GM19463 (cell line): ENCODE data around the gene MAN2A1.

Experiments used
- ATAC-seq: cut with Tn5 transposase; IDR thresholded peaks from one replicate; pipeline ENCODE4 v1.9.1; 2021; ENCODE audit warnings: mild to moderate bottlenecking, moderate library complexity; ENCODE audit not compliant: unreplicated experiment

MAN2A1 gene

DNA sequence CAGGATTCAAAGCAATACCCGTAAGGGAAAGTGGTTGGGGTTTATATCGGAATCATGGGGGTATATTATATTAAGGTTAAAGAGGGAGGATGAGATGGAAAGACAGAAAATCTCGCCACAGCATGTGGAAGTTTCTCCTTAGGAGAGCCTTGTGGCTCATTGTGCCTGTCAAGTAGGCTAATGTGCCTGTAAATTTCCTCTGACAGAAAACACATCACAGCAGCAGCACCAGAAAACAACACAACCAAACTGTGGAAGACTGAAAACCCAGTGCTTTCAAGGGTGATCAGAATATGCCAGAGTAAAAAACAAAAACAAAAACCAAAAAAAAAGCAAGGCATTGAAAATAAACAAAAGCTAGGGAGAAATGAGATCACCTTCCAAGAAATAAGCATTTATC, 11.3 kb upstream of the MAN2A1 start:
- no peak for ATAC-seq

DNA sequence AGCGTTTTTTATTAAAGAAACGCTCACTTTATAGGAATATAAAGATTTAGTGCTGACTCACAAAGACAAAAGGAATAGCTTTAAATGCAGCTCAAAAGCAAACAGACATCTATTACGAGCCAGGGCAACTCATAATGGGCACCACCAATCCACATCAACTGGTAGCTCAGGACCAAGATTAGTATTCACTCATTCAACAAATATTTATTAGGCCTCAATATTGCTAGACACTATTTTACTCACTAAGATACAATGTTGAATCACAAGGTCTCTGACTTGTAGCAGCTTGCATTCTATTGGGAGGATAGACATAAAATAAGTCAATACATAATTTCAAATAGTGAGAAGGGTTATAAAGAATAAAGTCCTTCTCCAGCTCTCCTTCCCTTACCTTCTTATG, 8.0 kb upstream of the MAN2A1 start:
- no peak for ATAC-seq

DNA sequence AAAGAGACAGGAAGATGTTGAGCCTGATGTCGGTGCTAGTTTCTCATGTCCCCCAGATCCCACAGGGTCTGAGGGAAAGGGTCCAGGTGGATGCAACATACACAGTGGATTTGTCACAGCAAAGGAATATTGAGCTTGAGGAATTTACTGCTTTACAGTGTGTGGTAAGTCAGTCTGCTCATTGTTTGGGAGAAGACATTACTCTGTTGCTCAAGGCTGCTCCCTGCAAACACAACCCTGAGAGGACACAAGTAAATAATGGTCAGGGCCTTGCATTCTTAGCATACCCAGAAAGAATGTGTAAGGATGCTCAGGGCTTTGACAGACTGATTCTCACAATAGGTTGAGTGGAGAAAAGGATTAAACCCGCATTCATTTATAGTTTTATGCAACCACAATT, 7.3 kb upstream of the MAN2A1 start:
- ATAC-seq, result no peak

DNA sequence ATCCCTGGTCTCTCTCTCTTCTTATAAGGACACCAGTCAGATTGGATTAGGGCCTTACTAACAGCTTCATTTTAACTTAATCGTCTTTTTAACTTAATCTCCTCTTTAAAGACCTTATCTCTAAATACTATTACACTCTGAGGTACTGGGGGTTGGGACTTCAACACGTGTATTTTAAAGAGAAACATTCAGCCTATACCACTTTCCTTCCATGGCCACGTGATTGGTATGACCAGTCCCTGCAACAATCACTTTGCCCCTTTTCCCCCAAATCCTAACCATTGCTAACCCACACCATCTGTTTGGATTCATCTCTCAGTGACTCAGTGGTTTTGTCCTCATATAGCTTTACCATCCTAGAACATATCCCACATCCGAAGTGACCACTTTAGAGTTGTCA, 3.8 kb upstream of the MAN2A1 start:
- no peak for ATAC-seq

DNA sequence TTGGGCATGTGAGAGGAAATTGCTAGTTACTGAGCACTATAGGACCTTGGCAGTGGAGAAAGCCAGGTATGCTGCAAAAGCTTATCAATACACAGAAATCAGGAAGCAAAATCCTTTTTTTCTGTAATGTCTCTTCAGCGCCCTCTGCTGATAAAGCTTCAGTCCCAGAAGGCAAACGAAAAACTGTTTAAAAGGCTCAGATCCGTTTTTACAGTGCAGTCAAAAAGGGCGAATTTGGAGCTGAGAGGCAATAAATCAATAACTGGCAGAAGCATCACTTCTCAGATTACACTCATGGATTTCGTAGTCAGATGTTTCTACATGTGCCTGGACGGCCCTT, 1.1 kb upstream of the MAN2A1 start:
- ATAC-seq, result no peak

DNA sequence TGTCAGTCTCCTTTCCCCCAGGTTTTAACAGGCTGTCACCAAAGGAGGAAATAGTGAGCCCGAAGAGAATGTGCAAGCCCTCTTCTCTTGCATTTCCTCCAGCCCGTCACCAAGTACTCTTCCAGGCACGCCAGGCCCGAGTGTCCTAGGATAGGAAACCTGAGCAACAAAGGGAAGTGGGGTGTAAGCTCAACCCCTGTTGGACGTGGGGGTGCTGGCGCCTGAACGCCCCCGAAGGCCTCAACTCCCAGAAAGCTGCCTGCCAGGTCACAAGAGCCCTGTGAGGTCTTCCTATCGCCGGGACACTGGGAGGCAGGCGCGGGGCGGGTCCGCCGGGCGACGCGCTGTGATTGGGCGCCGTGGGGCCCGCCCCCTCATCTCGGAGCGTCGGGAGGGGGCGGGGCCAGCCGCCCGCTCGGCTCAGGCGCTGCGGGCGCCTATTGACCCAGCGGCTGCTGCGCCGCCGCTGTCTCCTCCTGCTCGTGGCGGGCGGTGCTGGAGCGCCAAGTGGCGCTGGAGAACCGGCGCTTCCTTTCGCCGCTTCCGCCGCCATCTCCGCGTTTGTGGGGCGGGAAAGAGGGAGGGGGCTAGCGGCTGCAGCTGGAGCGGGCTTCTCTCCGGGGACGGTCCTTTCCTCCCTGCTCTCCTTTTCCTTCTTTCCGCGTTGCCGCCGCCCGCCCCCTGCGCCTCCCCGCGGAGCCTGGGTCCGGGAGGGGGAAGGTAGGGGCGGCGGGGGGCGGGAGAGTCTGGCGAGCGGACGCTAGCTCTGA, 572 bp upstream of the MAN2A1 start:
- peak; percentile 77 for ATAC-seq

DNA sequence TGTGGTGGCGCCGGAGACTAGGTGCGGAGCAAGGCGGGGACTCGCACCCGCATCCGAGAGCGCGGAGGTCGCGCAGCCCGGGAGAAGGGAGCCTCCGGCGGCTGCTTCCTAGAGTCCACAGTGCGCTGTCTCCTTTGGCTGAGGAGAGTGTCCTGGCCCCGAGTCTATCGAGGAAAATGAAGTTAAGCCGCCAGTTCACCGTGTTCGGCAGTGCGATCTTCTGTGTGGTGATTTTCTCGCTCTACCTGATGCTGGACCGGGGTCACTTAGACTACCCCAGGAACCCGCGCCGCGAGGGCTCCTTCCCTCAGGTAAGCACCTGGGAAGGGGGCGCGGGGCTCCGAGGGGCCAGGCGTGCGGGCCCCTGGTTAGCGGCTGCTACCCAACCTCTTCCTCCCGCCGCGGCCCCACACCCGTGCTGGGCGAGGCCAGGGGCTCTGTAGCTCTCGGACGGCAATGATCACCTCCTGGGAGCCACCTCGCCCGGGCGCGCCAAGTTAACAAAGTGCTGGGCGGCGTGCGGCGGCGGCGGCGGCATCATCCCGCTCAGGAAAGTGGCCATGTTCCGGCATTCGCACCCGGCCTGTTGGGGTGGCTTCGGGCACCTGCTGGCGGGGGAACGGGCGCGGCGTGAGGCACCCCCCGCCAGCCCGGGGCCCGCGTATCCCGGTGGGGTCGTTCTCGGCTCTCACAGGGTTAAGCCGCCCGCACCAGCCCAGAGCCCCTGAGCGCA, 681 bp downstream of the MAN2A1 start:
- peak; percentile 4 for ATAC-seq

DNA sequence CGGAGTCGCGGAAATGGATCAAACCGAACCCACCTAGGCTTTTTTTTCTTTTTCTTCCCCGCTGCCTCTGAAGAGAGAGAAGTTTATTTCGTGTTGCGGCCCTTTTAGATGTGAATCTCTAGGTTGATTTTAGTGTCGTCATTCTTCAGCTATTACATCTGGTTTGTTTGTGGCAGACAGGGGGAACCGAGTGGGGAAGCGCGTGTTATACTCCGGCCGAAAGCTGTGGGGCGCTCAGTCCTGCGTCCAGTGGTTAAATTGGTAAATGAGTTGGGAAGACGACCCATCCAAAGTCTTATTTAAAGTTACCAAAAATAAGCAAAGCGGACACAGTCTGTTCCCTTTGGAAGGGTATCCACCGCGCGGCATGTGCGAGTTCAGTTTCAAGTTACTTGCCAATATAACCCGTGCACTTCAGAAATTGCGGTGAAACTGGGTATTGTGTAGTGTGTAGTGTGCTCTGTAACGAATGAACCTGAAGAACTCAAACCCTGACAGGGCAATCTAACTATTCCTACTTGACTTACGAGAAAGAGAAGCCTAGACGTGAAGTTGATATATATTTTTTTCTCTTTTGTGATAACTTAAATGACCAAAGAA, 1.3 kb downstream of the MAN2A1 start:
- ATAC-seq, result no peak

DNA sequence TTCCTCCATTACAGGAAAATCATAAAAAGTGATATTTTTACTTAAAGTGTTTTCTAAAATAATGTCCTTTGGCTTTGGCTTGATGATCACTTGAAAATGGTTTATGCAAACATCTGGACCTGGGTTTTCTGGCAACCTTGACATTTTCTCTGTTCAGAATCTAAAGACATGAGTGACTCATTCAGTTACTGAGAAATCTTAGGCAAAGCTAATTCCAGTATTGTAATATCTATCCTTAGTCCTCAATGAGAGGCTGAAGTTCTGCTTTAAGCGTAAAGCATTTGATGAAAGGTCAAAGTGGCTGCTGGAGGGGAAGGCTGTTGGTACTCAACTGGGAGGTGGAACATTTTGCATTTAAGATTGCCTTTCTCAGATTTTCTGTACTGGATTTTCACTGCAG, 2.3 kb downstream of the MAN2A1 start:
- no peak for ATAC-seq

DNA sequence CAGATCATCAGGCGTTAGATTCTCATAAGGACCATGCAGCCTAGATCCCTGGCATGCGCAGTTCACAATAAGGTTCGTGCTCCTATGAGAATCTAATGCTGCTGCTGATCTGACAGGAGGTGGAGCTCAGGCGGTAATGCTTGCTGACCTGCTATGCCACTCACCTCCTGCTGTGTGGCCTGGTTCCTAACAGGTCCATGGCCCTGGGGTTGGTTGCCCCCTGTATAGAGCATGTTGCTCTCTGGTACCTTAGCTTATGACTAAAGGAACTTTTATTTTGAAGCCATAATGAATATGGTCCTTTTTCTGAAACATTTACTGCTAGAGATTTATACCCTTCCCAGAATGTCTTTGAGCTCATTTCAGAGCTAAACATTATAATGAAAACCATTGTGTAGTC, 3.1 kb downstream of the MAN2A1 start:
- no peak for ATAC-seq

DNA sequence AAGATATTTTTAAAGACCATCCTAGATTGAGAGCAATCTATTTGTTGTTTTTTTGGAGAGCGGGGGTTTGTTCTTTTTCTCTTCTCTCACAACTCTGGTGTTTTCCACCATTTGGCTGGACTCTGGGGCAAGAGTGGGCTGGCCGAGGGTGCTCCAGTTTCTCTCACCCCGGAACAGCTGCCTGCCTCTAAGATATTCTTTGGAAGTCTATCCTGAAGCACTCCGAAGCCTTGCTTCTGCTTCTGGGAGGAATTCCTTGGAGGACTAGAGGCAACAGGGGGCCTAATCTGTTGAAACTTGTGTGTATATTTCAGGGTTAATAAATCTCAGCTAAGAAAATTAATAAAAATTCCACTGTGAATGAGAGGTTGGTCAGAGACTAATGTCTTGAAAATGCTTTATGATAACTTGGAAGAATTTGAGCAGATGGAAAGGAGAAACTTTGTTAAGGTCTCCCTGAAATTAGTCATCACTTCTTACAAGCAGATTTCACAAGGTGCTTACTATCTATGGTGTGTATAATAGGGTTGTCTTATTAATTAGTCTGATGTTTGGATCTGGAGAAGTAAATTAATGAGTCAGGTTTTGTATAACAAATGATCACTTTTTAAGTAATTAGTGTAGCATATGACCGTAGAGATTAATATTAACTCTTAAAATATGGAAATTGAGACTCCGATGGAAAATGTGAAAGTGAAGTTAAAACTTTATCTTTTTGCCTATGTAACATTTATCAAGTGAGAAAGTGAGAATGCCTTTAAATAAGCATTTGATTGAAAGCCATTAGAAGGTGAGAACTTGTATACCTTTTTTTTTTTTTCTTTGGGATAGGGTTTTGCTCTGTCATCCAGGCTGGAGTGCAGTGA, 4.0 kb downstream of the MAN2A1 start:
- ATAC-seq, result no peak

DNA sequence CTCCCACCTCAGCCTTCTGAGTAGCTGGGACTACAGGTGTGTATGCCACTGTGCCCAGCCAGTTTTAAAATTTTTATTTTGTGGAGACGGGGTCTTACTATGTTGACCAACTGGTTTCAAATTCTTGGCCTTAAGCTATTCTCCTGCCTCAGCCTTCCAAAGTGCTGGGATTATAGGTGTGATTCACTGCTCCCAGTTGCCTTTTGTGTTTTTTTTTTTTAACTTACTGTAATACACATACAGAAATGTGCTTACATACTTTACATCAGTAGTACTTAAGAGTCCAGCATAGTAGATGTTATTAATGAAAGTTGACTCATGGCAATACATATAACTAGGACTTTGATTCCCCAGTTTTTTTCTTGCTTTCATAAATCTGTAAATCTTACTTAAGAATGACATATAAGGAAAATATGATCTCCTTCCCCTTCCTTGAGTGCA, 4.7 kb downstream of the MAN2A1 start:
- ATAC-seq, result no peak

DNA sequence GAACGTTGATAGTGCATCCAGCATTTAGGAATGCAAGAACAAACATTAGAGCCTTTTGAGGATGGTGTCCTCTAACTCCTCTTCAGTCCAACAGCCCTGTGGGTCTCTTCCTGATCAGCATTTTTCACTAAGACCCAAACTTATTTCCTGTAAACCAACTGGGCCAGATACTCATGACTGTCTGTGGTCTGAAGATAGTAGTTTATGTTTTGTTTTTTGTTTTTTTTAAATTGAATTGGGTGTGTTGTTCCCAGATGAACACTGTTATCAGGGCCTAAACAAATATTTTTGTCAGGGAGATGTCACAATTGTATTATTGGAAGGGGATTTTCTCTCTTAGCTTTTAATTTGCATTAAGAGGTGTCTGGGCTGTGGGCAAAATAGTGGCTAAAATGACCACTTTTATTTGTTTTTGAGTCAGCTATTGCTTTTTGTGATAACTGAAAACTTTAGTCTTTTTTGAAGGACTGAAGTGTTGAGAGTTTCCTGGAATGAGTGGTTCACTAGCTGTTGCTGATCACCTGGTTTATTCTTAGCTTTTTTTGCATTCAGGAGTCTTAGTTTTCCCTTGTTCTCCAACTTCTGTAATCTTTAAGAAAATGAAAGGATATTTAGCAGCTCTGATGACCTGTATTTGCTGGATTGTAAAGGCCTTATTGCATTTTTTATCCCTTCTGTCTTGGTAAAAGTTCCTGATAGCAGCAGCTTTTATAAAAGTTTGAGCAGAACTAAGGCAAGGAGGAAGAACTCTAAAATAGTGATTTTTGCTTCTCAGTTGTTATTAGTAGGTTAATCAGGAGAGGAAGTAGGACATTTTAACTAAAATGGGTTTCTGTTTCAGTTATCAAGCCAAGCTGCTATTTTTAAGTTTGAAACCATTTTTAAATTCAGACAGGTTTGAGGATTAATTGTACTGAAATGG, 5.5 kb downstream of the MAN2A1 start:
- ATAC-seq, result peak; percentile 49

DNA sequence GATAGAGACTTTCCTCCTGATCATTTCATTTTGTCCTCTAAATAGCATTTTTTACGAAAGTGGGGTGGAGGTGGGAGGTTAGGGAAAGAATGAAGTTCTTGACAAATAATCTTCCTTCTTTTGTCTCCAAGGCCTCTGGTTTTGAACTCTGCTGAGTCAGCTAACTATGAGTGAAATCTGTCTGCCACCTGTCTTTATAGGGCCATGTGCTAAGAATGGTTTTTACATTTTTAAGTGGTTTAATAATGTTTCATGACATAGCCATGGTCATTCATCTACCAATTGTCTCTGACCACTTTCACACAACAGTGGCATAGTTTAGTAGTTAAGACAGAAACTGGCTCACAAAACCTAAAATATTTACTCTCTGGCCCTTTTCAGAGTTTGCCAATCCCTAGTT, 7.6 kb downstream of the MAN2A1 start:
- no peak for ATAC-seq

DNA sequence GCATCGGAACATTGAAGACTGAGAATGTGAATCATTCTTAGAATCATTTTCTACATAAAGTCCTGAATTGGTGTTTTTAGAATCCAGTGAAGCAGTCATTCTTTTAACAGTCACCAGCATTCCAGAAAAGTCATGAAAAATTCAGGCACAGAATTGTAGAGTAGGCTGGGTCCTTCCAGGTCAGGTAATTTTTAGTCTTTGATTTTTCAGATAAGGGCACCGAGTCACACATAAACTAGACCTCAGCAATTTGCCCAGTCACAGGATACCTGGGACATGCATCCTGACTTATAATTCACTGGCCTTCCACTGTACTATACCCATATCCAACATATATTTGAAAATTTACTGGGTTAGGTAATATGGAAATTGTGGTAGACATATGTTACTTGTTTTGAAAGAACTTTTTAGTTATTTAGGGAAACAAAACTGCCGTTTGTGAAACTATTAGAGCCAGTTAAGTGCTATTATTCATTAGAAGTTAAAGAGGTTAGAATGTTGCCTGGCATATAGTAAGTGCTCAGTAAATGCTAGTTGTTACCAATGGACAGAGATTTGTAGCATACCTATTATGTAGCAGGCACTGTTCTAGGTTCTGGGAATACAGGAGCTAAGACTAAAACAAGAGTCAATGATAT, 10.9 kb downstream of the MAN2A1 start:
- no peak for ATAC-seq

DNA sequence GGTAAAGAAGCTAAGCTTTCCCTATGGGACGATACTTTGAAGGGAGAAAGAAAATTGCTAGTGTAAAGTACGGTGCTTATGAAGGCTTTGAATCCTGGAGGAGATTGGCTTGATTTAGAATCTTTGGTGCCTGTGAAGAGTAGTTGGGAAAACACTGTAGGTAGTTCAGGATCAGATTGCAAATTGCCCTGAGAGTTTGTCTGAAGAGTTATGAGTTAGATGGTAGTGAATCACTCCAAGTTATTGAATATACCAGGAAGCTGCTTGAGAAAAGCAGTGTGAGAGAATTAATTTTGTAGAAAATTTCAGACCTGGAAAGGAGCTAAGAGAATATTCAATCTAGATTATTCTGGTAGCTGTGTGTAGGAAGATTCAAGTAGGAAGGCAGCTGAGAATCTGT, 11.5 kb downstream of the MAN2A1 start:
- ATAC-seq, result no peak

DNA sequence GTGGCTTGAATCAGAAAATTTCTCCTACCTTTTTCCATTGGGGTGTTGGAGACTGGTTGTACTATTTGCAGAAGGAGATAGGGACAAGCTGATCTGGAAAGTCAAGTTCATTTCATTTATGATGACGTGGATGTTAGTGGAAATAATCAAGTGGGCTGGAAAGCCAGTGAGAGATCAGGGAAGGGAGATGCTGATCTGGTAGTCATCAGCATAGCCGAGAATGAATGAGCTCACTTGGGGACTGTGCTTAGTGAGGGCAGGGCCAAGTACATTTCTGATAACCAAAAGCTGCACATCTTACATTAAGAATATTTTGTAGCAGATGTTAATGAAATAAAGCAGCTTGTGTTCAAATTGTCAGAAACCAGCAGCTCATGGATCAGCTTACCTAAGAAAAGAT, 12.1 kb downstream of the MAN2A1 start:
- no peak for ATAC-seq

DNA sequence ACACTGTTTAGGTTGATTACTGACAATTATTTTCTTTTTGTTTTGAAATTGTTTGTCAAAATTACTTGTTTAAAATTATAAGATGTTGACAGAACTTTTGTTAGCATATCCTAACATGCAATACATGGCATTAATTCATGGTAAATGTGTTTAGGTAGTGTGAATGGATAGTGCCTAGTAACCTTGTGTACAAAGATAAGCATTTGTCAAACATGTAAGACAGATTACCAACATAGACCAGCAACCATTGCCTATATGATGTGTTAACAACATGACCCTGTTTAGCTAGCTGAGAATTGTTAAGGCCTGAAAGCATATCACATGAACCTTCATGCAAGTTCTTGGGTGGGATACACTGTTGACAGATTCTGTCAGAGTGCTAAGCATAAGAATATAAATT, 13.4 kb downstream of the MAN2A1 start:
- no peak for ATAC-seq

DNA sequence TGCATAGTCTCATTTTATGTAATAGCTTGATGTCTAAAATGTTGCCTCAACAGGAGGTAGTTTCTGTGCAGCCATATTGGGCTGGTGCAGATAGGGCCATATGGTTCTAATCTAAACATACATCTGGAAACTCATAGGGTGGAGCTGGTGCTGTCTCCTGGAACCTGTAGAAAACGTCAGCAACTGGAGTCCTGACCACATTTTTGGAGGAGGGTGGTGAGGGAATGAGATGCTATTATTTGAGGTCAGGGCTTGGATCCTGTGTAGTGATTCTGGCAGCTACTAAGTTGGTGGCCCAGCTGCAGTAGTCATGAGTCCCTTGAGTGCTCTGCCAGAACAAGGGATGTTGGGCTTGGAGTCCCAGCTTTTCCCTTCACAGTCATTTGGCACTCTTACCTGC, 14.1 kb downstream of the MAN2A1 start:
- ATAC-seq, result no peak
